GM08714 (cell line): Measurements from ENCODE around the gene GIGYF1.
"Not testable (repeated sequence)": the region's sequence is repeated elsewhere in the genome, so short reads cannot be mapped to it uniquely, and the experiment has no call there.

ENCODE experiments used
- H3K4me3 ChIP-seq: fragments of 200-500 bp; sonication (Bioruptor generic); 2 replicates; pipeline ENCODE4 v1.5.1; 2014; ENCODE audit warnings: mild to moderate bottlenecking, low read length, inconsistent platforms
- ZNF274 ChIP-seq: IDR thresholded peaks from 2 replicates; pipeline ENCODE4 v1.6.1; 2012; ENCODE audit warnings: mild to moderate bottlenecking, low read depth, low read length

The GIGYF1 gene

DNA sequence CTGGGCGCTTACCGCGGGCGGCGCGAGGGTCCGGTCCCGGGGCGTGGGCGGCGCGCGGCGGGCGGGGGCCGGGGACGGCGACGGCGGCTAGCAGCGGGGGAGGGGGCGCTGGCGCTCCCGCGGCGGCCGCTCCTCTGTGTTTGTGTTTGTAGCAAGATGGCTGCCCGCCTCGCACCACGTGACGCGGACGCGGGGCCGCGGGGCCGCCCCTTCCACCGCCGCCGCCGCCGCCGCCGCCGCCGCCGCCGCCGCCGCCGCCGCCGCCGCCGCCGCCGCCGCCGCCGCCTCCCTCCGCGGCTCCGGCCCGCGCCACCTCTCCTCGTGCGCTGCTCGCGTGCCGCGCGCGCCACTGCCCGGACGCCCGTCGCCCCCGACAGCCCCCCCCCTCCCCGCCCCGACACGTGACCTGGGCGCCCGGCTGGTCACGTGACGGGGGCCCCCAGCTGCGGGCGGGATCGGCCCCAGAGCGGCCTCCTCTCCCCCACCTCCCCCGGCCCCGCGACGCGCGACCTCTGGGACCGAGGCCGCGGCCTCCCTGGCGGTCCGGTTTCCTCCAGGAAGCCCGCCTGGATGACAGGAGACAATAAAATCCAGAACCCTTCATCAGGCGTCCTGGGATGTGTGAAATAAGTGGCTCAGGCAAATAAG is at the start of gene GIGYF1:
Gene GIGYF1 (minus strand): TSS at position 153 of the 648 bp plus-strand sequence. CDS start 6,012 bp downstream, outside the sequence.
- no peak for TF ChIP-seq ZNF274
- peak within 1 kb of the TSS; percentile 88 for H3K4me3 ChIP-seq

DNA sequence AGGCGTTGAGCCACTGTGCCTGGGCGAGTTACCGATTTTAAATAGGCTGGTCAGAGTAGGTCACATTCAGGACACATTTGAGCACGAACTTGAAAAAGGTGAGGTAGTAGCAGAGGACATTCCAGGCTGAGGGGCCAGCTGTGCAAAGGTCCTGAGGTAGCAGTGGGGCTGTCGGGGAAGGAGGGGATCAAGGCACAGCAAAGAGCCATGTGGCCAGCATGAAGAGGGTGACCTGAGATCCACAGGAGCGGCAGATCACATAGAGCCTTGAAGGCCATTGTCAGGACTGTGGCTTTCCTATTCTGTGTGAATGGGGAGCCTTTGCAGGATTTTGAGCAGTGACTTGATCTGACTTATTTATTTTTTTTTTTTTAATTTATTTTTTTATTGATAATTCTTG is 45.9 kb upstream of the GIGYF1 start:
- no peak overlapping the region for H3K4me3 ChIP-seq
- TF ChIP-seq ZNF274, result no peak

- no peak for TF ChIP-seq ZNF274
- H3K4me3 ChIP-seq, result no peak overlapping the region
Measured at GRCh38 chr7:100736671-100737070, 42.6 kb upstream of the GIGYF1 start.

DNA sequence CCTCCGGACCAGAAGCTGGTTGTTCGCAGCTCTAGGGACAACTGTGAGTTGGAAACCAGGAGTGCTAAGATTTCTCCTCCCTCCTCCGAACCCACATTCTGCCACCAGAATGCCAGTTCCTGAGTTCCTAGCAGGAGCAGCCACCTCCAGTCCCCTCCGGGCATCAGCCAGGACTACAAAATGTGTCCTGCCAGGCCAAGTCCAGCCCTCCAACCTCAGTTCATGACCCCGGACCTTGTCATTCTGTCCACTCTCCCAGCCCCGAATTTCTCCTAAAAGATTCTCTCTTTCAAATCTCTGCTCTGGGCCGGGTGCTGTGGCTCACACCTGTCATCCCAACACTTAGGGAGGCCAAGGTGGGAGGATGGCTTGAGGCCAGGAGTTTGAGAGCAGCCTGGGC is 41.7 kb upstream of the GIGYF1 start:
- H3K4me3 ChIP-seq, result no peak overlapping the region
- TF ChIP-seq ZNF274, result no peak

DNA sequence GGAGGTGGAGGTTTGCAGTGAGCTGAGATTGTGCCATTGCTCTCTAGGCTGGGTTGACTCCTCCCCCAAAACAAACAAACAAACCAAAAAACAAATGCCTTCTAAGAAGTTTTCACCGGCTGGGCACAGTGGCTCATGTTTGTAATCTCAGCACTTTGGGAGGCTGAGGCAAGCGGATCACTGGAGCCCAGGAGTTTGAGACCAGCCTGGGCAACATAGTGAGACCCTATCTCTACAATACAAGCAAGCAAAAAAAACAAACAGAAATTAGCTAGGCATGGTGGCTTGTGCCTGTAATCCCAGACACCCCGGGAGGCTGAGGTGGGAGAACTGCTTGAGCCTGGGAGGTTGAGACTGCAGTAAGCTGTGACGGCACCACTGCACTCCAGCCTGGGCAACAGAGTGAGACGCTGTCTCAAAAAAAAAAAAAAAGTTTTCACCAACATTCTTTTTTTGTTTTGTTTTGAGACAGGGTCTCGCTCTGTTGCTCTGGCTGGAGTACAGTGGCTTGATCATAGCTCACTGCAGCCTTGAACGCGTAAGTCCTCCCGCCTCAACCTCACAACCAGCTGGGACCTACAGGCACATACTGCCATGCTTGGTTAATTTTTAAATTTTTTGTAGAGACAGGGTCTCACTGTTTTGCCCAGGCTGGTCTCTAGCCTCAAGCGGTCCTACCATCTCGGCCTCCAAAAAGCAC is 38.0 kb upstream of the GIGYF1 start:
- TF ChIP-seq ZNF274, result no peak
- no peak overlapping the region for H3K4me3 ChIP-seq

DNA sequence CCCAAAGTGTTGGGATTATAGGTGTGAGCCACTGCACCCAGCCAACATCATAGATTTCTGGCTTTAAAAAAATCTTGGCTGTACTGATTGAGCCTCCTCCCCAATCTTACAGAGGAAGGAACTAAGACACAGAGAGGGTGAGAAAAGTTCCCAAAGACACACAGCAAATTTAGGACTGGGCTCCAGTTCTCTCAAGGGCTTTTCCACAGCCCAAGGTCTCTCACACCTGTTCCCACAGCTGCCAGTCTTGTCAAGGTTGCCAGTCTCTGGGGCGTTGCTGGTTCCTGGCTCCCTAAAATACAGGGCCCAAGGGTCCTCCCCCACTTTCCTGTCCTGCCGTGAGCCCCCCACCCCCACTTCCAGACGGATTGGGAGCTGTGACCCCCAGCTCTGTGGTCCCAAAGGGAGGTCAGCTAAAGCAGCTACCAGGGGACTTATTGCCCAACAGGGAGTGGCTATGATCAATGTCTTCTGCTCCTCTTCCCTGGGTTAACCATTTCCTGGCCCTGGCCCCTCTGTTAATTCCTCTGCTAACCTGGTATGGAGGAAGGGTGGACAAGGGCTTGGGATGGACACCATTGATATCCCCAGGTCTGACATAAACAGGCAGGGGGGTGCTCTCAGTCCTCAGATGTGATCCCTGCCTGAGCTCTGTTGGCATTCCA is 36.2 kb upstream of the GIGYF1 start:
- H3K4me3 ChIP-seq, result no peak overlapping the region
- no peak for TF ChIP-seq ZNF274

DNA sequence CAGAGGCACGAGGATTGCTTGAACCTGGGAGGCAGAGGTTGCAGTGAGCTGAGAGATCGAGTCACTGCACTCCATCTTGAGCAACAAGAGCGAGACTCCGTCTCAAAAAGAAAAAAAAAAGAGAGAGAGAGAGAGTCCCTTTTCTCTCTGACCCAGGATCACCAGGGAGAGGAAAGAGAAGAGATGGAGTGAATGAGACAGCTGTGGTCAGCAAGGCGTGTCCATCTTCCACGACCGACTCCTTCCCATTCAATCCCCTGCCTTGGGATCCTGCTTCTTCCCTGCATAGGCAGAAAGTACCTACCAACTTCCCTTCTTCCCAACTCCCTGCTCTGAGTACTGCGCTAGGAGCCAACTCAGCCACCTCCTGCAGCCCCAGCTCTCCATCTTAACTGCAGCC is 34.1 kb upstream of the GIGYF1 start:
- no peak for TF ChIP-seq ZNF274
- no peak overlapping the region for H3K4me3 ChIP-seq

DNA sequence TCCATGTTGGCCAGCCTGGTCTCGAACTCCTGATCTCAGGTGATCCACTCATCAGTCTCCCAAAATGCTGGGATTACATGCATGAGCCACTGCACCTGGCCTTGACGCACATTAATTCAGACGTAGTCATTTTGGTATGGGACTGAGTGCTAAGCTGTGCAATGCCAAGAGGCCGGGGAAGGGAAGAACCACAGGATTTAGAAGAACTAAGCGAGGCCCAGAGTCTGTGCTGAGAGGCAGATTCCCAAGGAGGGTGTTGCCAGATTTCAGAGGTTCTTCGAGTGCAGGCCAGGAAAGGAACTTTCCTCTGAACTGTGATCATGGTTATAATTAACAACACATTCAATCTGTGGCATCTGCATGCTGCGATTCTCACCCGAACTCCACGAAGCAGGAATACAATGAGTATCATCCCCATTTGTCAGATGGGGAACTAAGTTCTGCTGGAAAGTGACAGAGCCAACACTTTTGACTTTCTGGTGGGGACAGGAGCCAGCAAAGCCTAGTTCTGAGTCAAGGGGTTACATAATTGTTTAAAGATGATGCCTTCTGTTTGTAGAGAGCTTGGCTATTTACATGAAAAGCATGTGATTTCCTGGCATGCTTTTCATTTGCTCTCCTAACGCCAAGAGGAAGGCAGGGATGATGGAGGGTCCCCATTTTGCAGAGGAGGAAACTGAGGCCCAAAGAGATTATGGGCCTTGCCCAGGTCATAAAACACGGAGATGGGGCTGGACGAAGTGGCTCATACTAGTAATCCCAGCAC is 33.1 kb upstream of the GIGYF1 start:
- H3K4me3 ChIP-seq, result no peak overlapping the region
- TF ChIP-seq ZNF274, result no peak

DNA sequence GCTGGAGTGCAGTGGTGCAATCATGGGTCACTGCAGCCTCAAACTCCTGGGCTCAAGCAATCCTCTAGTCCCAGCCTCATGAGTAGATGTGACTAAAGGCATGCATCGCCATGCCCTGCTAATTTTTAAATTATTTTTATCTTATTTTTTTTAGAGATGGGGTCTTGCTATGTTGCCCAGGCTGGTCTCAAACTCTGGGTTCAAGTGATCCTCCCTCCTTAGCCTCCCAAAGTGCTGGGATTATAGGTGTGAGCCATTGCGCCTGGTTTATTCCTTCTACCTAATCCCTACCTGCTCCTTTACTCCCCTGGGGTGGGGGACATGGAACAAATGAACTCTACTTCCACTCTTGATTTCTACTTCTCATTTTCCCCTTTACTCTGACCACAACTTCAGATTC is 30.3 kb upstream of the GIGYF1 start:
- not testable (repeated sequence) for H3K4me3 ChIP-seq

- H3K4me3 ChIP-seq, result no peak overlapping the region
Measured at GRCh38 chr7:100723732-100724275, 29.8 kb upstream of the GIGYF1 start.

DNA sequence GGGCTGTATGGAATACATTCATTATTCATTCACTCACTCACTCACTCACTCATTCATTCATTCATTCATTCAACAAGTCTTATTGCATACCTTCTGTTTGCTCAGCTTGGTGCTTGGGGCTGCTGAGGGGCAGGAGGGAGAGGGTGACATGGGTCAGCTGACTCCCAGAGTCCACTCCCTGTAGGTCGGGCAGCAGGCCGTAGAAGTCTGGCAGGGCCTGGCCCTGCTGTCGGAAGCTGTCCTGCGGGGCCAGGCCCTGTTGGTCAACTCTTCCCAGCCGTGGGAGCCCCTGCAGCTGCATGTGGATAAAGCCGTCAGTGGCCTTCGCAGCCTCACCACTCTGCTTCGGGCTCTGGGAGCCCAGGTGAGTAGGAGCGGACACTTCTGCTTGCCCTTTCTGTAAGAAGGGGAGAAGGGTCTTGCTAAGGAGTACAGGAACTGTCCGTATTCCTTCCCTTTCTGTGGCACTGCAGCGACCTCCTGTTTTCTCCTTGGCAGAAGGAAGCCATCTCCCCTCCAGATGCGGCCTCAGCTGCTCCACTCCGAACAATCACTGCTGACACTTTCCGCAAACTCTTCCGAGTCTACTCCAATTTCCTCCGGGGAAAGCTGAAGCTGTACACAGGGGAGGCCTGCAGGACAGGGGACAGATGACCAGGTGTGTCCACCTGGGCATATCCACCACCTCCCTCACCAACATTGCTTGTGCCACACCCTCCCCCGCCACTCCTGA is 28.6 kb upstream of the GIGYF1 start:
- no peak for TF ChIP-seq ZNF274
- H3K4me3 ChIP-seq, result no peak overlapping the region

More at GRCh38 chr7:100723732-100724275, 29.8 kb upstream of the GIGYF1 start:
- TF ChIP-seq ZNF274, result no peak

- TF ChIP-seq ZNF274, result no peak
- no peak overlapping the region for H3K4me3 ChIP-seq
Measured at GRCh38 chr7:100721505-100721812, 27.4 kb upstream of the GIGYF1 start.

- H3K4me3 ChIP-seq, result no peak overlapping the region
- no peak for TF ChIP-seq ZNF274
Measured at GRCh38 chr7:100720671-100721504, 26.8 kb upstream of the GIGYF1 start.
